Transverse colon (tissue), 4 donors: ENCODE data around the gene RPL41. TPM values are rescaled to one million over a fixed set of nuclear protein-coding genes. Genes with fewer than 3 reads are reported as not detected.

Source experiments
- DNase-seq: peaks from one replicate; pipeline ENCODE4 v3.0.0-alpha.2; 2019
- H3K27ac ChIP-seq, 4 donors: fragments of 200-600 bp; sonication (generic); 2 replicates each; pipeline ENCODE4 v1.5.1; 2016 to 2018; ENCODE audit warnings: inconsistent platforms in 4 of 4
- H3K27me3 ChIP-seq: fragments of 200-600 bp; sonication (generic); 2 replicates; pipeline ENCODE4 v1.5.1; 2017; ENCODE audit warnings: inconsistent platforms
- H3K36me3 ChIP-seq, 4 donors: fragments of 200-600 bp; sonication (generic); 2 replicates each; pipeline ENCODE4 v1.5.1; 2017 to 2019; ENCODE audit warnings: inconsistent platforms in 4 of 4
- H3K4me1 ChIP-seq, 4 donors: fragments of 200-600 bp; sonication (generic); 2 replicates each; pipeline ENCODE4 v1.5.1; 2017 to 2020; ENCODE audit warnings: inconsistent platforms in 4 of 4
- H3K4me3 ChIP-seq, 4 donors: fragments of 200-600 bp; sonication (generic); 1 replicate in 1 of 4; 2 replicates in 3 of 4; pipeline versions ENCODE4 v1.5.1 to v1.6.1; 2017 to 2019; ENCODE audit warnings: inconsistent platforms in 4 of 4
- H3K9me3 ChIP-seq, 2 donors: fragments of 200-600 bp; sonication (generic); 2 replicates each; pipeline ENCODE4 v1.5.1; 2017 to 2019; ENCODE audit warnings: inconsistent platforms in 2 of 2
- CTCF ChIP-seq, 5 experiments: fragments of 200-600 bp in 3 of 5; fragments of 450-650 bp in 2 of 5; sonication (generic) in 3 of 5; IDR thresholded peaks; 1 replicate in 2 of 5; 2 replicates in 3 of 5; pipeline ENCODE4 v1.5.1; 2016 to 2017; ENCODE audit warnings: antibody characterized with exemption in 5 of 5, inconsistent platforms in 3 of 5, mild to moderate bottlenecking in 2 of 5, moderate library complexity in 1 of 5
- EP300 ChIP-seq: sonication (generic); formaldehyde crosslinking; IDR thresholded peaks from one replicate; pipeline ENCODE4 v1.6.1; 2017; ENCODE audit warnings: antibody characterized with exemption, low read depth
- POLR2A ChIP-seq: fragments of 450-650 bp; IDR thresholded peaks from one replicate; pipeline ENCODE4 v1.6.1; 2016; ENCODE audit warnings: antibody characterized with exemption, mild to moderate bottlenecking, moderate library complexity
- POLR2AphosphoS5 ChIP-seq, 3 donors: sonication (generic); formaldehyde crosslinking; IDR thresholded peaks; one replicate each; pipeline ENCODE4 v1.6.1; 2016; ENCODE audit warnings: antibody characterized with exemption in 3 of 3
- WGBS, 2 donors: methylation state at CpG; one replicate each; pipeline ENCODE4 v1.1.5; 2018; ENCODE audit warnings: low coverage in 1 of 2; 5-methylcytosine and 5-hydroxymethylcytosine counted together
- in situ Hi-C, 4 donors: fragments of 200-750 bp; cut with MboI; loops; one replicate each; pipeline versions ENCODE4 v1.15.0 to v1.15.1; 2017; ENCODE audit warnings: low sequenced_read_pairs in 3 of 4, low pct_ligation_motif_present in 1 of 4, low pct_unique_long_range_greater_than_20kb in 1 of 4
- intact Hi-C: fragments of 100-400 bp; cut with DNase I; formaldehyde crosslinking; loops from one replicate; pipeline ENCODE4 v1.15.1; 2023; ENCODE audit warnings: low total_unique reads
- total RNA-seq, 4 donors: library from RNA; depleted of rRNA; stranded (reverse); fragments of >200 nt; gene quantifications; one replicate each; pipeline ENCODE4 v1.1.0, GENCODE V29; 2016

The RPL41 gene
- total RNA-seq, 4 donors from 2014 or later: 841 to 2,950 (median 1,684) TPM

- Histone ChIP-seq H3K4me1 (peaks cover 7 to 42% (median 38%) of the 10 kb centered on the region in 4 donors), H3K27ac (peak overlapping the region; percentile 94 to 100 (median 98)), H3K4me3 (peak overlapping the region; percentile 77 to 94 (median 84)), H3K9me3 (no peaks in the 10 kb centered on the region), H3K36me3 (peaks cover 0 to 32% (median 11%) of the 10 kb centered on the region in 4 donors), H3K27me3 (no peaks in the 10 kb centered on the region)
- WGBS, 2 donors: 7 to 21% methylated on average over 3 to 7 of the region's 7 CpGs
- TF ChIP-seq CTCF (IDR thresholded peaks at IDR 0.05): no peak
- peak; percentile 34 for TF ChIP-seq POLR2A
- peak; percentile 29 to 58 (median 56) for TF ChIP-seq POLR2AphosphoS5 (IDR thresholded peaks at IDR 0.05)
- no peak for TF ChIP-seq EP300
- intact Hi-C loops: no loop called here
- in situ Hi-C loops: no loop called here
- peak; percentile 63 for DNase-seq
These were observed 43.8 kb downstream of the RPL41 start for GRCh38 chr12:56160193-56160763.

GRCh38 chr12:56160894-56161689 is 44.7 kb downstream of the RPL41 start:
- Histone ChIP-seq H3K27me3 (no peaks in the 10 kb centered on the region), H3K4me3 (peak overlapping the region; percentile 77 to 94 (median 84)), H3K9me3 (no peaks in the 10 kb centered on the region), H3K36me3 (peaks cover 0 to 32% (median 11%) of the 10 kb centered on the region in 4 donors), H3K4me1 (peaks cover 7 to 42% (median 38%) of the 10 kb centered on the region in 4 donors), H3K27ac (peak overlapping the region; percentile 94 to 100 (median 98))
- no peak for DNase-seq
- WGBS, 2 donors: 63% methylated on average over 11 of the region's 11 CpGs; no CpG with 5 or more reads in 1 of the 2 donors
- in situ Hi-C loops (no loop called here), intact Hi-C loops (no loop called here)
- peak in 1 of 3 donors; percentile 10 for TF ChIP-seq POLR2AphosphoS5 (IDR thresholded peaks at IDR 0.05)
- TF ChIP-seq EP300: no peak

GRCh38 chr12:56161690-56162351 is 45.4 kb downstream of the RPL41 start:
- H3K27ac ChIP-seq: peak overlapping the region; percentile 94 to 100 (median 98)
- peak overlapping the region in 1 of 4 donors; percentile 82 for H3K4me3 ChIP-seq
- in situ Hi-C loops (no loop called here), intact Hi-C loops (no loop called here)
- H3K27me3 ChIP-seq: no peaks in the 10 kb centered on the region
- DNase-seq: no peak
- H3K36me3 ChIP-seq: peaks cover 0 to 36% (median 11%) of the 10 kb centered on the region in 4 donors
- H3K9me3 ChIP-seq: no peaks in the 10 kb centered on the region
- WGBS, 2 donors: 54 to 74% methylated on average over 7 to 10 of the region's 10 CpGs
- no peak for TF ChIP-seq EP300
- peak in 1 of 3 donors; percentile 4 for TF ChIP-seq POLR2AphosphoS5 (IDR thresholded peaks at IDR 0.05)
- TF ChIP-seq CTCF (IDR thresholded peaks at IDR 0.05): no peak
- no peak for TF ChIP-seq POLR2A
- H3K4me1 ChIP-seq: peaks cover 4 to 38% (median 36%) of the 10 kb centered on the region in 4 donors

- Histone ChIP-seq H3K27me3 (no peaks in the 10 kb centered on the region), H3K4me1 (peaks cover 4 to 30% (median 28%) of the 10 kb centered on the region in 4 donors), H3K27ac (peak overlapping the region; percentile 94 to 100 (median 98)), H3K36me3 (peaks cover 0 to 41% (median 13%) of the 10 kb centered on the region in 4 donors), H3K4me3 (no peak overlapping the region), H3K9me3 (no peaks in the 10 kb centered on the region)
- intact Hi-C loops: no loop called here
- peak in 2 of 3 donors; percentile 63 to 80 for TF ChIP-seq POLR2AphosphoS5 (IDR thresholded peaks at IDR 0.05)
- TF ChIP-seq CTCF (IDR thresholded peaks at IDR 0.05): no peak
- TF ChIP-seq POLR2A: peak; percentile 33
- DNase-seq: no peak
- in situ Hi-C loops: no loop called here
- 55 to 56% methylated on average over 10 to 11 of the region's 11 CpGs for WGBS, 2 donors
These were observed 46.2 kb downstream of the RPL41 start for GRCh38 chr12:56162468-56163290.
